22Rv1 (cell line): Measurements from ENCODE around the gene PTPRM.

Source experiments
- ZFX ChIP-seq: fragments of 450-650 bp; IDR thresholded peaks from 2 replicates; pipeline ENCODE4 v1.6.1; 2017; ENCODE audit warnings: antibody characterized with exemption, borderline replicate concordance
- TF ChIP-seq, protein P1 (sequence below): fragments of 450-650 bp; IDR thresholded peaks from 2 replicates; pipeline ENCODE4 v1.5.1; 2017; ENCODE audit warnings: mild to moderate bottlenecking

- TF ChIP-seq, protein P1, sequence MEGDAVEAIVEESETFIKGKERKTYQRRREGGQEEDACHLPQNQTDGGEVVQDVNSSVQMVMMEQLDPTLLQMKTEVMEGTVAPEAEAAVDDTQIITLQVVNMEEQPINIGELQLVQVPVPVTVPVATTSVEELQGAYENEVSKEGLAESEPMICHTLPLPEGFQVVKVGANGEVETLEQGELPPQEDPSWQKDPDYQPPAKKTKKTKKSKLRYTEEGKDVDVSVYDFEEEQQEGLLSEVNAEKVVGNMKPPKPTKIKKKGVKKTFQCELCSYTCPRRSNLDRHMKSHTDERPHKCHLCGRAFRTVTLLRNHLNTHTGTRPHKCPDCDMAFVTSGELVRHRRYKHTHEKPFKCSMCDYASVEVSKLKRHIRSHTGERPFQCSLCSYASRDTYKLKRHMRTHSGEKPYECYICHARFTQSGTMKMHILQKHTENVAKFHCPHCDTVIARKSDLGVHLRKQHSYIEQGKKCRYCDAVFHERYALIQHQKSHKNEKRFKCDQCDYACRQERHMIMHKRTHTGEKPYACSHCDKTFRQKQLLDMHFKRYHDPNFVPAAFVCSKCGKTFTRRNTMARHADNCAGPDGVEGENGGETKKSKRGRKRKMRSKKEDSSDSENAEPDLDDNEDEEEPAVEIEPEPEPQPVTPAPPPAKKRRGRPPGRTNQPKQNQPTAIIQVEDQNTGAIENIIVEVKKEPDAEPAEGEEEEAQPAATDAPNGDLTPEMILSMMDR: no peak
- no peak for TF ChIP-seq ZFX
These were observed 41.7 kb downstream of the PTPRM start for GRCh38 chr18:7608781-7609201.
